ENCODE results near the gene RAB23. TPM values are rescaled to one million over a fixed set of nuclear protein-coding genes. Genes with fewer than 3 reads are reported as not detected.
A peak's percentile ranks its signal among the peaks of the same experiment; 100 is the strongest.

RAB23 gene
- total RNA-seq, 2 donors from 2014 or later = 21.0 to 29.8 TPM

DNA sequence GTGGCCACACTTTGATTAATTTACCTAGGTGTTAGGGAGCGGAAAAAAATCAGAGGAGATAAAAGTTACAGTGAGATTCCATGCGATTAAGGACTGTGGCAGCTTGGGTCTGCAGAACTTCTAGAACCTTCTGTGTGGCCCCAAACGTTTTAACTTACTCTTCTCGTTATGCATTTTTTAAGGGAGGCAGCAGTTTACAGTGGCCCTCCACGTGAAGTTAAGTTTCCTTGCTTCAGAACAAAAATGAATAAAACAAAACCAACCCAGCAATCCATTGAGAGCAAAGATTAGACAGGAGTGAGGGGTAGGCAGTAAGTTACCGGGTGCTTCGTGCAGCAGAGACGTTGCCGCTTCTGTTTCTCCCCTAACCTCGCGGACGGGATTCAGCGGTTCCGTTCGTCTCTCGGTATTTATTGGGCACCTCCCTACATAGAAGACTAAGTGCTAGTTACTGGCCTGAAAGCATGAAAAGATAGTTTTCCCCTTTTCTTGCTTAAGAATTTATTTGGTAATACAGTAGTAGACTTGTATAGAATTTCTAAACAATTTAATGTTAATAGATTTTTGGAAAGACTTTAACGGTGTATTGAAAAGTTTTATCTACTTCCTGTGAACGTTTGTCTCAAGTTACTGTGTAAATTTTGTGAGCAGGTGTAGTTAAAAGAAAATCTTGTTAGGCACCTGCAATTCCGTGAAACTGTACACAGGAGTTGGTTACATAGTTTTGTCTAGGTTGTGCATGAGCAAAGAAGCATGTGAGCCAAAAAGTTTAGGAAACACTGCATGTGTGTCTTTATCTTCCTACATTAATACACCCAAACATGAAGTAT, 48.8 kb downstream of the RAB23 start:
- peaks cover 9% of the 10 kb centered on the region for H3K4me1 ChIP-seq (ENCODE audit: control insufficient read depth, insufficient read depth, low read length)
- 3 to 8% methylated on average over 6 to 19 of the region's 19 CpGs for WGBS, 2 experiments (ENCODE audit: insufficient coverage in 1 of 2, insufficient read length in 1 of 2)
- H3K9ac ChIP-seq (ENCODE audit: extremely low read depth, low read length, poor library complexity, severe bottlenecking) = peak overlapping the region; percentile 62
- Mint-ChIP-seq H3K4me3 (peak overlapping the region; percentile 64), H3K27ac (peak overlapping the region; percentile 85), H3K9me3 (no peaks in the 10 kb centered on the region), H3K27me3 (ENCODE audit: insufficient read depth) (peaks cover 20% of the 10 kb centered on the region), H3K36me3 (ENCODE audit: low read depth) (peaks cover 8% of the 10 kb centered on the region), H3K4me1 (peaks cover 14% of the 10 kb centered on the region)
- peak; percentile 61 for DNase-seq
- no peak for TF ChIP-seq CTCF (conservative IDR thresholded peaks at IDR 0.05)
- H3K36me3 ChIP-seq (ENCODE audit: control insufficient read depth, insufficient read depth, low read length) = peaks cover 7% of the 10 kb centered on the region
- peaks cover 14% of the 10 kb centered on the region for H3K27me3 ChIP-seq (ENCODE audit: control insufficient read depth, insufficient read depth, low read length, poor library complexity, severe bottlenecking)
- peak overlapping the region; percentile 86 for H3K4me3 ChIP-seq (ENCODE audit: low read length)
- H3K9me3 ChIP-seq (ENCODE audit: control insufficient read depth, low read length) = no peaks in the 10 kb centered on the region
- H3K27ac ChIP-seq (ENCODE audit: low read depth, low read length) = no peak overlapping the region

DNA sequence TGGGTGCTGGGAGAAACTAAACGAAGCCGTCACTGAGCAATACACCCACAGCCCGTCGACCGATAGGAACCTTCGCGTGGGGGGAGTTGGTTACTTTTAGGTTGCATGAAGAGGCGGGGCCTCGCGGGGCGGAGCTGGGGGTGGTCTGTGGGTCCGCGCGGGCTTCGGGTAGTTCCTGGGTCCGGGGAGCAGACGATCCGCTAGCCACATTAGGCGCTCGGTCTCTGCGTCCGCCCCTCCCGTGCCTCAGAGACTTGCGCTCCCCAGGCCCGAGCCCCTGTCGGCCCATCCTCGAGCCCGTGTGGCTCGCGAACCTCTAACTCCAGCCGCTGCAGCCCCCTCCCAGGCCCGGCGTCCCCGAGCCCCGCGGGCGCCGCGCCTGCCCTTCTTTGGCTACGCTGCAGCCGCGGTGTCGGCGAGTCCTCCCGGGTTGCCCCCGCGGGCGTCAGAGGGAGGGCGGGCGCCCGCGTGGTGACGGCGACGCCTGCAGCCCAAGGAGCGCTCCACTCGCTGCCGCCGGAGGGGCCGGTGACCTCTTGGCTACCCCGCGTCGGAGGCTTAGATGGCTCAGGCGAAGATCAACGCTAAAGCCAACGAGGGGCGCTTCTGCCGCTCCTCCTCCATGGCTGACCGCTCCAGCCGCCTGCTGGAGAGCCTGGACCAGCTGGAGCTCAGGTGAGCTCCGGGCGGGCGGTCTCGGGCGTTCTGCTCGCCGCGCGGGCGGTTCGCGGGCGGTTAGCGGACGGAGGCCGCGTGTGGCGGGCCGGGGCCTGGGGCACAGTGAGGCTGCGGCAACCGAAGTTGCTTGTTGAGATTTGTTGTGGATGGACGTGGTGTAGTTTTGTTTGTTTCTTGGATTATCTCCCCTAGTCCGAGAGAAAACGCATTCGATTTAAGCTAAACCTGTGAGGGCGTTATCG, 49.7 kb downstream of the RAB23 start, which contains the start of gene BAG2:
BAG2 (plus strand) TSS at position 191 of the 920 bp plus-strand sequence; CDS start at position 563, 372 bp downstream.
- TF ChIP-seq CTCF (conservative IDR thresholded peaks at IDR 0.05) = peak; percentile 60
- peaks cover 14% of the 10 kb centered on the region for H3K4me1 Mint-ChIP-seq
- peaks cover 20% of the 10 kb centered on the region for H3K27me3 Mint-ChIP-seq (ENCODE audit: insufficient read depth)
- H3K27ac Mint-ChIP-seq = peak within 1 kb of the TSS; percentile 85
- peaks cover 14% of the 10 kb centered on the region for H3K27me3 ChIP-seq (ENCODE audit: control insufficient read depth, insufficient read depth, low read length, poor library complexity, severe bottlenecking)
- peak within 1 kb of the TSS; percentile 62 for H3K9ac ChIP-seq (ENCODE audit: extremely low read depth, low read length, poor library complexity, severe bottlenecking)
- peaks cover 9% of the 10 kb centered on the region for H3K36me3 ChIP-seq (ENCODE audit: control insufficient read depth, insufficient read depth, low read length)
- H3K4me3 Mint-ChIP-seq = peak within 1 kb of the TSS; percentile 64
- peaks cover 7% of the 10 kb centered on the region for H3K36me3 Mint-ChIP-seq (ENCODE audit: low read depth)
- H3K9me3 ChIP-seq (ENCODE audit: control insufficient read depth, low read length) = no peaks in the 10 kb centered on the region
- peak within 1 kb of the TSS; percentile 86 for H3K4me3 ChIP-seq (ENCODE audit: low read length)
- H3K27ac ChIP-seq (ENCODE audit: low read depth, low read length) = peak within 1 kb of the TSS; percentile 60
- peaks cover 9% of the 10 kb centered on the region for H3K4me1 ChIP-seq (ENCODE audit: control insufficient read depth, insufficient read depth, low read length)
- peak; percentile 94 for DNase-seq
- WGBS, 2 experiments (ENCODE audit: insufficient coverage in 1 of 2, insufficient read length in 1 of 2) = 0% methylated on average over 24 to 97 of the region's 97 CpGs
- H3K9me3 Mint-ChIP-seq = no peaks in the 10 kb centered on the region

DNA sequence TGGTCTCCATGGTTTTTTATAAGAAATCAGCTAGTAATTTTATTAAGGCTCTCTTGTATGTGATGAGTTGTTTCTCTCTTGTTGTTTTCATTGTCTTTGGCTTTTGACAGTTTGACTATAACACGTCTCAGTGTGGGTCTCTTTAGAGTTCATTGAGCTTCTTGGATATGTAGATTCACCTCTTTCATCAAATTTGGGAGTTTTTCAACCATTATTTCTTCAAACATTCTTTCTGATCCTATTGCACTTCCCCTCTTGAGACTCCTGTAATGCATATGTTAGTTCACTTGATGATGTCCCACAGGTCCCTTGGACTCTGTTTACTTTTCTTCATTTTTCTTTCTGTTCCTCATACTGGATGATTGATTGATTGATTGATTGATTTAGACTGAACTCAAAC, 57.0 kb downstream of the RAB23 start:
- no peak overlapping the region for H3K4me3 Mint-ChIP-seq
- DNase-seq = no peak
- TF ChIP-seq CTCF (conservative IDR thresholded peaks at IDR 0.05) = no peak
- no peak overlapping the region for H3K27ac Mint-ChIP-seq
- H3K4me1 Mint-ChIP-seq = no peaks in the 10 kb centered on the region
- WGBS, 2 experiments (ENCODE audit: insufficient coverage in 1 of 2, insufficient read length in 1 of 2) = 100% methylated on average over 1 of the region's 1 CpG; no CpG with 5 or more reads in 1 of the 2 experiments
- Histone ChIP-seq H3K36me3 (ENCODE audit: control insufficient read depth, insufficient read depth, low read length) (peaks cover 53% of the 10 kb centered on the region), H3K9ac (ENCODE audit: extremely low read depth, low read length, poor library complexity, severe bottlenecking) (no peak overlapping the region), H3K4me3 (ENCODE audit: low read length) (no peak overlapping the region), H3K4me1 (ENCODE audit: control insufficient read depth, insufficient read depth, low read length) (no peaks in the 10 kb centered on the region), H3K27me3 (ENCODE audit: control insufficient read depth, insufficient read depth, low read length, poor library complexity, severe bottlenecking) (no peaks in the 10 kb centered on the region), H3K9me3 (ENCODE audit: control insufficient read depth, low read length) (peaks cover 19% of the 10 kb centered on the region), H3K27ac (ENCODE audit: low read depth, low read length) (no peak overlapping the region)
- peaks cover 32% of the 10 kb centered on the region for H3K36me3 Mint-ChIP-seq (ENCODE audit: low read depth)
- peaks cover 2% of the 10 kb centered on the region for H3K27me3 Mint-ChIP-seq (ENCODE audit: insufficient read depth)
- H3K9me3 Mint-ChIP-seq = peaks cover 6% of the 10 kb centered on the region

All from endodermal cell (in vitro differentiated cells).